HG03565 (cell line): ENCODE measurements around the gene FAM8A1.

Experiments used
- ATAC-seq: cut with Tn5 transposase; IDR thresholded peaks from one replicate; pipeline ENCODE4 v1.9.1; 2021; ENCODE audit warnings: mild to moderate bottlenecking, moderate library complexity; ENCODE audit not compliant: unreplicated experiment

Gene FAM8A1

GRCh38 chr6:17653198-17653882 is 53.2 kb downstream of the FAM8A1 start:
- ATAC-seq: no peak

DNA sequence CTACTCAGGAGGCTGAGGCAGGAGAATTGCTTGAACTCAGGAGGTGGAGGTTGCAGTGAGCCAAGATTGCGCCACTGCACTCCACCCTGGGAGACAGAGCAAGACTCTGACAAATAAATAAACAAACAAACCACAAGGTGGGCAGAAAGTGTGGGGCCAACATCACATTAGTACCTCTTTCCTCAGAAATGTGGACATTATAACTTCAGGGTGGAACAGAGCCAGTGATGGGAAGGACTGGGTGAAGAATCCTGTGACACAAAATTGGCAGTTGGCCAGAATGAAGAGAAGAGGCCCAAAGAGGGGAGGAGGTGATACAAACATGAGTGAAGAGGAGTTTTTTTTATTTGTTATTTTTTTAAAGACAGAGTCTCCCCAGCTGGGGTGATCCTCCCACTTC is 56.0 kb downstream of the FAM8A1 start:
- no peak for ATAC-seq

DNA sequence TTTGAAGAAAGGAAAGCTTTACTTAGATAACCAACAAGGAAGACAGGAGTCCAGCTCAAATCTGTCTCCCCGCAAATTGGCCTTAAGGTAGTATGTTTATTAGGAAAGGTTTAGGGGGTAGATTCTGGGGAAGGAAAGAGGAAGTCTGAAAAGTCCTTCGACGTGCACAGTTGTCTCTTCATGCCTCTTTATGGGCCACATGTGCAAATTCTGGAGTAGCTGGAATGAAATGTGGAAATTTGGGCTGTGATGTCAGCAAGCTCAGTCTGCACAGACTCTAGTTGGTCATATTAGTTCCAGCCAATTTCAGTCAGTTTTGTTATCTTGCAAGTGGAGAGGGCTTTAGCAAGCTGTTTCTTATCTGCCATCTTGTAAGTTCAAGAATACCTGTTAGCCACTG is 56.5 kb downstream of the FAM8A1 start:
- ATAC-seq: no peak
